ENCODE results near the gene QSOX2.

QSOX2 gene

GRCh38 chr9:136249877-136250559 is 4.4 kb upstream of the QSOX2 start:
- no peak for TF ChIP-seq FOXP2 (optimal IDR thresholded peaks at IDR 0.05; ENCODE audit: borderline replicate concordance, extremely low read depth, extremely low read length, insufficient read depth)
- no peak for TF ChIP-seq POLR2AphosphoS5 (IDR thresholded peaks at IDR 0.05; ENCODE audit: low read depth, low read length)
- TF ChIP-seq TAF1 (IDR thresholded peaks at IDR 0.05; ENCODE audit: borderline replicate concordance, insufficient read depth, low read length): no peak
- TF ChIP-seq REST (IDR thresholded peaks at IDR 0.05; ENCODE audit: insufficient read depth in 1 of 2, low read depth in 2 of 2, low read length in 2 of 2): no peak
- TF ChIP-seq SIN3A (IDR thresholded peaks at IDR 0.05; ENCODE audit: borderline replicate concordance, insufficient read depth, low read length): no peak

- no peak for TF ChIP-seq SIN3A (IDR thresholded peaks at IDR 0.05; ENCODE audit: borderline replicate concordance, insufficient read depth, low read length)
- no peak for TF ChIP-seq REST (IDR thresholded peaks at IDR 0.05; ENCODE audit: insufficient read depth in 1 of 2, low read depth in 2 of 2, low read length in 2 of 2)
- no peak for TF ChIP-seq TAF1 (IDR thresholded peaks at IDR 0.05; ENCODE audit: borderline replicate concordance, insufficient read depth, low read length)
- no peak for TF ChIP-seq POLR2AphosphoS5 (IDR thresholded peaks at IDR 0.05; ENCODE audit: low read depth, low read length)
- no peak for TF ChIP-seq FOXP2 (optimal IDR thresholded peaks at IDR 0.05; ENCODE audit: borderline replicate concordance, extremely low read depth, extremely low read length, insufficient read depth)
These were observed 3.6 kb upstream of the QSOX2 start for GRCh38 chr9:136248951-136249876.

GRCh38 chr9:136247947-136248637 is 2.5 kb upstream of the QSOX2 start:
- TF ChIP-seq TAF1 (IDR thresholded peaks at IDR 0.05; ENCODE audit: borderline replicate concordance, insufficient read depth, low read length) (no peak), FOXP2 (optimal IDR thresholded peaks at IDR 0.05; ENCODE audit: borderline replicate concordance, extremely low read depth, extremely low read length, insufficient read depth) (no peak), REST (IDR thresholded peaks at IDR 0.05; ENCODE audit: insufficient read depth in 1 of 2, low read depth in 2 of 2, low read length in 2 of 2) (no peak), POLR2AphosphoS5 (IDR thresholded peaks at IDR 0.05; ENCODE audit: low read depth, low read length) (no peak), SIN3A (IDR thresholded peaks at IDR 0.05; ENCODE audit: borderline replicate concordance, insufficient read depth, low read length) (no peak)

GRCh38 chr9:136247551-136247916 is 1.9 kb upstream of the QSOX2 start:
- no peak for TF ChIP-seq TAF1 (IDR thresholded peaks at IDR 0.05; ENCODE audit: borderline replicate concordance, insufficient read depth, low read length)
- no peak for TF ChIP-seq SIN3A (IDR thresholded peaks at IDR 0.05; ENCODE audit: borderline replicate concordance, insufficient read depth, low read length)
- TF ChIP-seq POLR2AphosphoS5 (IDR thresholded peaks at IDR 0.05; ENCODE audit: low read depth, low read length): no peak
- TF ChIP-seq REST (IDR thresholded peaks at IDR 0.05; ENCODE audit: insufficient read depth in 1 of 2, low read depth in 2 of 2, low read length in 2 of 2): no peak
- no peak for TF ChIP-seq FOXP2 (optimal IDR thresholded peaks at IDR 0.05; ENCODE audit: borderline replicate concordance, extremely low read depth, extremely low read length, insufficient read depth)

All from PFSK-1 (cell line).